ENCODE results near the gene ARAP3. TPM values are rescaled to one million over a fixed set of nuclear protein-coding genes. Genes with fewer than 3 reads are reported as not detected.
A peak's percentile ranks its signal among the peaks of the same experiment; 100 is the strongest.

Gene ARAP3
- total RNA-seq, 2 donors from 2014 or later = 1.3 to 3.2 TPM

GRCh38 chr5:141672841-141673813 lies 8.9 kb downstream of the ARAP3 start:
- Mint-ChIP-seq H3K4me3 (no peak overlapping the region), H3K4me1 (peaks cover 8% of the 10 kb centered on the region), H3K27me3 (peaks cover 6% of the 10 kb centered on the region), H3K36me3 (ENCODE audit: low read depth) (no peaks in the 10 kb centered on the region), H3K27ac (no peak overlapping the region)
- no peaks in the 10 kb centered on the region for H3K9me3 ChIP-seq (ENCODE audit: control insufficient read depth, low read length, poor library complexity, severe bottlenecking)
- ATAC-seq (no peak), DNase-seq (no peak)

GRCh38 chr5:141672071-141672840 lies 9.8 kb downstream of the ARAP3 start:
- no peaks in the 10 kb centered on the region for H3K9me3 ChIP-seq (ENCODE audit: control insufficient read depth, low read length, poor library complexity, severe bottlenecking)
- ATAC-seq = no peak
- DNase-seq = no peak
- Mint-ChIP-seq H3K4me1 (peaks cover 5% of the 10 kb centered on the region), H3K4me3 (no peak overlapping the region), H3K27ac (no peak overlapping the region), H3K36me3 (ENCODE audit: low read depth) (no peaks in the 10 kb centered on the region), H3K27me3 (peaks cover 6% of the 10 kb centered on the region)

DNA sequence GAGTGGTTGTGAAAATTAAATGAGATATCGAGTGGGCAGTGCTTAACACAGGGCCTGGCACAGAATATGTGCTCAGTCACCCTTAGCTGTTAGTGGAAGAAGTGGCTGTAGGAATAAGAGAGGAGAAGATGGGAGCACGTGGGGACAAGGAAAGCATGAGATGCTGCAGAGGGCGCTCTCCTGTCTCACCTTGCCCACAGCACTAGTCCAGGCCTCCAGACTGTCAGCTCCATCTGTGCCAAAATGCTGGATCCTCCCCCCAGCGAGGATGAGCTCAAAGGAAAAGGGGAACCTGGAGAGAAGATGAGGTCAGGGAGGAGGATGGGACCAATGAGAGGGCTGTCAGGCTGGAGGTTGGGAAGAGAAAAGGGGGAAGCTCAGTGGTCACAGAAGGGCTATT lies 12.5 kb downstream of the ARAP3 start:
- H3K9me3 ChIP-seq (ENCODE audit: control insufficient read depth, low read length, poor library complexity, severe bottlenecking) = no peaks in the 10 kb centered on the region
- Mint-ChIP-seq H3K36me3 (ENCODE audit: low read depth) (no peaks in the 10 kb centered on the region), H3K4me3 (no peak overlapping the region), H3K4me1 (peaks cover 9% of the 10 kb centered on the region), H3K27me3 (peaks cover 6% of the 10 kb centered on the region), H3K27ac (peak overlapping the region; percentile 57)
- ATAC-seq (no peak), DNase-seq (no peak)

GRCh38 chr5:141668601-141669265 lies 13.3 kb downstream of the ARAP3 start:
- ATAC-seq (no peak), DNase-seq (no peak)
- Mint-ChIP-seq H3K27ac (peak overlapping the region; percentile 57), H3K4me1 (peaks cover 9% of the 10 kb centered on the region), H3K36me3 (ENCODE audit: low read depth) (no peaks in the 10 kb centered on the region), H3K27me3 (peaks cover 6% of the 10 kb centered on the region), H3K4me3 (no peak overlapping the region)
- H3K9me3 ChIP-seq (ENCODE audit: control insufficient read depth, low read length, poor library complexity, severe bottlenecking) = no peaks in the 10 kb centered on the region

DNA sequence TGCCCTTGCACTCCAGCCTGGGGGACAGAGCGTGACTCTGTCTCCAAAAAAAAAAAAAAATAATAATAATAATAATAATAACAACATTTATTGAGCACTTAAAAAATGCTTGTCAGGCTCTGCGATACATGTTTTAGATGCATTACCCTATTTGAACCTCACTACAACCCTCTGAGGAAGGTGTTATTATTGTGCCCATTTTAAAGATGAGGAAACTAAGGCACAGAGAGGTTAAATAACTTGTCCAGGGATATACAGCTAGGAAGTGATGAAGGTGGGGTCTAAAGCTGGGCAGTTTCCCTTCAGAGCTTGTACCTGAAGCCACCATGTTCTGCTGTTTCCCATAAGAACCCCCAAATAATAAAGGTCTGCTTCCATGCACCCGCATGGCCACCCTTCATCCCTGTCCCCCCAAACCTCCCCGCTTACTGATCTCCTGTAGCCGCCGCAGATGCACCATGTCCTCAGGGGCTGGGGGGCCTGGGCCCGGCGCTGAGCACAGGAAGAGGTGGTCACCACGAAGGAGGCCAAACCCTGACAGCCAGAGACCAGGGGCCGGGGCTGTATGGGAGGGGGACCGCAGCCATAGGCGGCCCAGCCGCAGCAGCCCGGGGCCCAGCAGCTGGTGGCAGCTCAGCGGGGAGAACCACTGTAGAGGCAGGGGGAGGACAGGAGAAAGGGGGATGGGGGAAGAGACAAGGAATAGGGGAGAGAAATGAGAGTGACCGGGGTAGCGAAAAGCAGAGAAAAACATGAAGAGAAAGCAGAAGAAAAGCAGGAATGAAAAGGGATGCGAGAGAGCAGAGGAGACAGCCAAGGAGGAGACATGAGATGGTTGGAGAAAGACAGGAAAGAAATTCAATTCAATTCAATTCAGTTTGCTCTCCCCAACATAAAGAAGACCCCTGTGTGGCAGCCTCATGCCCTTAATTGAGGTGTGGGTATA lies 15.8 kb downstream of the ARAP3 start:
- no peaks in the 10 kb centered on the region for H3K9me3 ChIP-seq (ENCODE audit: control insufficient read depth, low read length, poor library complexity, severe bottlenecking)
- H3K27ac Mint-ChIP-seq = no peak overlapping the region
- peaks cover 9% of the 10 kb centered on the region for H3K4me1 Mint-ChIP-seq
- H3K36me3 Mint-ChIP-seq (ENCODE audit: low read depth) = no peaks in the 10 kb centered on the region
- no peak for ATAC-seq
- DNase-seq = no peak
- no peak overlapping the region for H3K4me3 Mint-ChIP-seq
- H3K27me3 Mint-ChIP-seq = peaks cover 6% of the 10 kb centered on the region

- H3K4me1 Mint-ChIP-seq = peaks cover 9% of the 10 kb centered on the region
- no peak overlapping the region for H3K27ac Mint-ChIP-seq
- H3K27me3 Mint-ChIP-seq = peaks cover 6% of the 10 kb centered on the region
- H3K36me3 Mint-ChIP-seq (ENCODE audit: low read depth) = no peaks in the 10 kb centered on the region
- ATAC-seq = peak; percentile 78
- peak; percentile 50 to 57 (median 55) for DNase-seq
- H3K4me3 Mint-ChIP-seq = no peak overlapping the region
- H3K9me3 ChIP-seq (ENCODE audit: control insufficient read depth, low read length, poor library complexity, severe bottlenecking) = no peaks in the 10 kb centered on the region
These were observed 17.1 kb downstream of the ARAP3 start for GRCh38 chr5:141664733-141665461.

DNA sequence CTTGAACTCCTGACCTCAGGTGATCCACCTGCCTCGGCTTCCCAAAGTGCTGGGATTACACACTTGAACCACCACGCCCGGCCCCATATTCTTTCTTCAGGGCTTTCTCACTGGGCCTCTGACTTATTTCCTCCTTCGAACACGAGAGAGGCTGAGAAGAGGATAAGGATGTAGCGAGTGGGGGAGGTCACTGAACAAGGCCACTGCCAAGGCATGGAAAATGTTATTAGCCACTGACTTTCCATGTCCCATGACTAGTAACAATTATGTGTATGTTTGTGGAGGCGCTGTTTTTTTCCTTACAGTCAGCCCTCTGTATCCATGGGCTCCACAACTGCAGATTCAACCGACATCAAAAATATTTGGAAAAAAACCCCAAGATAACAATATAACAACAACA lies 18.5 kb downstream of the ARAP3 start:
- Mint-ChIP-seq H3K27ac (no peak overlapping the region), H3K36me3 (ENCODE audit: low read depth) (peaks cover 3% of the 10 kb centered on the region), H3K4me1 (peaks cover 5% of the 10 kb centered on the region), H3K27me3 (no peaks in the 10 kb centered on the region), H3K4me3 (no peak overlapping the region)
- no peaks in the 10 kb centered on the region for H3K9me3 ChIP-seq (ENCODE audit: control insufficient read depth, low read length, poor library complexity, severe bottlenecking)
- no peak for ATAC-seq
- no peak for DNase-seq

DNA sequence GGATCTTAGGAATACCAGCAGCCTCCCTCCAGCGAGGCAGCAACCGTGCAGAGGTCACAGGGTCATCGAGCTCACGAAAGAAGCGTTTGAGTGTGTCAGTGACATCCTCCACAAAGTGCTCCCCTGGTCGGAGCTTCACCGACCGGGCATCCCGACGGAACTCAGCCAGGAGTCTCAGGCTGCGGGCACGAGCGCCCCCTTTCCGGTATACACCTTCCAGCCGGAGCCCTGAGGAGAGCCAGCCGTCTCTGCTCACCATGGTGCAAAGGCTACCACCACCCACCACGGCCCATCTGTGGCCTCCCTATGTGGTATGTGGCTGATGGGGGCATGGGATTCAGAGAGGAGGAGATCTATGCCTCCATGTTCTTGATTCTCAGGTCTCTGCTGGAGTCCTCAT lies 20.0 kb downstream of the ARAP3 start:
- ATAC-seq (no peak), DNase-seq (no peak)
- H3K27ac Mint-ChIP-seq = no peak overlapping the region
- peaks cover 4% of the 10 kb centered on the region for H3K4me1 Mint-ChIP-seq
- peaks cover 7% of the 10 kb centered on the region for H3K36me3 Mint-ChIP-seq (ENCODE audit: low read depth)
- H3K9me3 ChIP-seq (ENCODE audit: control insufficient read depth, low read length, poor library complexity, severe bottlenecking) = no peaks in the 10 kb centered on the region
- H3K4me3 Mint-ChIP-seq = no peak overlapping the region
- H3K27me3 Mint-ChIP-seq = no peaks in the 10 kb centered on the region

- H3K27me3 Mint-ChIP-seq = peaks cover 11% of the 10 kb centered on the region
- DNase-seq (no peak), ATAC-seq (no peak)
- H3K4me1 Mint-ChIP-seq = peaks cover 6% of the 10 kb centered on the region
- no peaks in the 10 kb centered on the region for H3K9me3 ChIP-seq (ENCODE audit: control insufficient read depth, low read length, poor library complexity, severe bottlenecking)
- no peak overlapping the region for H3K4me3 Mint-ChIP-seq
- peaks cover 14% of the 10 kb centered on the region for H3K36me3 Mint-ChIP-seq (ENCODE audit: low read depth)
- H3K27ac Mint-ChIP-seq = no peak overlapping the region
These were observed 24.0 kb downstream of the ARAP3 start for GRCh38 chr5:141657937-141658545.

DNA sequence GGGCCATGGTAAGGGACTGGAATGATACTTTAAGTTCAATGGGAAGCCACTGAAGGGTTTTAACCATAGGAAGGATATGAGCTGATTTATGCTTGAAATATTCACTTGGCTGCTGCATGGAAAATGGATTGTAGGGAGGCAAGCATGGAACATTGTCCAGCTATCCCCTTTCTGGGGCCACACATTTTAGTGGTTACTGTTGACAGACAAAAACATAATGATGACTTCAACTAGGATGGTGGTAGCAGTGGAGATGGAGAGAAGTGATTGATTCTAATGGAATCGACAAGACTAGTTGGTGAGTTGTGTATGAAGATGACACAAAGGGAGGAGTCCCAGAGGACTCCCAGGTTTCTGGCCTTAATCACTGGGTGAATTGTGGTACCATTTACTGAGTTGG lies 24.6 kb downstream of the ARAP3 start:
- Mint-ChIP-seq H3K27me3 (peaks cover 11% of the 10 kb centered on the region), H3K4me3 (no peak overlapping the region), H3K4me1 (peaks cover 11% of the 10 kb centered on the region), H3K27ac (no peak overlapping the region), H3K36me3 (ENCODE audit: low read depth) (peaks cover 14% of the 10 kb centered on the region)
- ATAC-seq (no peak), DNase-seq (no peak)
- H3K9me3 ChIP-seq (ENCODE audit: control insufficient read depth, low read length, poor library complexity, severe bottlenecking) = no peaks in the 10 kb centered on the region

GRCh38 chr5:141656396-141656795 lies 25.6 kb downstream of the ARAP3 start:
- DNase-seq (no peak), ATAC-seq (no peak)
- H3K27ac Mint-ChIP-seq = no peak overlapping the region
- peaks cover 14% of the 10 kb centered on the region for H3K36me3 Mint-ChIP-seq (ENCODE audit: low read depth)
- no peaks in the 10 kb centered on the region for H3K9me3 ChIP-seq (ENCODE audit: control insufficient read depth, low read length, poor library complexity, severe bottlenecking)
- peaks cover 17% of the 10 kb centered on the region for H3K4me1 Mint-ChIP-seq
- H3K4me3 Mint-ChIP-seq = peak overlapping the region; percentile 55
- peaks cover 11% of the 10 kb centered on the region for H3K27me3 Mint-ChIP-seq

Data from T-helper 17 cell (primary cell).